Activated T-helper 1 cell treated with anti-CD3 and anti-CD28 coated beads, Interleukin-2, amount 50 U/mL, for 16 hours (primary cell): ENCODE measurements around the gene HAUS3.
A peak's percentile ranks its signal among the peaks of the same experiment; 100 is the strongest.
"Not testable (repeated sequence)": the region's sequence is repeated elsewhere in the genome, so short reads cannot be mapped to it uniquely, and the experiment has no call there.

Experiments used
- DNase-seq, 2 donors: peaks; one replicate each; pipeline ENCODE4 v3.0.0-alpha.2; 2020; ENCODE audit warnings: low read depth in 1 of 2, low spot score in 1 of 2

The HAUS3 gene

DNA sequence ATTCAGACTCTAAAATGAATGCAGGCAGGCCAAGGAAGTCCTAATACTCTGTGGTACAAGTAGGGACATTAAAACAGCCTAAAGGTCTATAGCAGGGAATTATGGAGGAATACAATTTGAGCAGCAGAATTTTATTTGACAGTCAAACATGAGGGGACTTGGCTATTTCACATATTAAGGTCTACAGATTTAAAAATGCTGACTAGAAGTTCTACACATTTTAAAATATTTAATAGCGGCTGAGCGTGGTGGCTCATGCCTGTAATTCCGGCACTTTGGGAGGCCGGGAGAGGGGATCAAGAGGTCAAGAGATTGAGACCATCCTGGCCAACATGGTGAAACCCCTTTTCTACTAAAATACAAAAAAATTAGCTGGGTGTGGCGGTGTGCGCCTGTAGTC lies 10.8 kb downstream of the HAUS3 start:
- DNase-seq, result no peak

DNA sequence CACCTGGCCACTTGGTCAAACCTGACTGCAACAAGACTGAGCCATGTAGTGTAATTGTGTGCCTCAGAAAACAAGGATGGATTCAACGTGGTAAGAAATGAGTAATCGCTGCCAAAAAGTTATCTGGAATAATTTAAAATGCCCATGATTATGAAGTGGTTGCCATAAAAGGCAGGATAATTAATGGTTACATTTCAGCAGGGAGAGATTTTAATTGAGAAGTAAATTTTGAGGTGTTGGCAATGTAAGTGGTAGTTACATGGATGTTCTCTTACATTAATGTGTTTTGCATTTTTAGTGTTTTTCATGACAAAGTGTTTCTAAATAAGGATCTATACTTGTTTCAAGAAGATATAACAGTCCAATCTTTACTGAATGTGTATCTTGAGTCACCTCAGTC lies 15.7 kb downstream of the HAUS3 start:
- DNase-seq, result no peak

GRCh38 chr4:2222838-2223237 lies 19.1 kb downstream of the HAUS3 start:
- DNase-seq, result no peak

DNA sequence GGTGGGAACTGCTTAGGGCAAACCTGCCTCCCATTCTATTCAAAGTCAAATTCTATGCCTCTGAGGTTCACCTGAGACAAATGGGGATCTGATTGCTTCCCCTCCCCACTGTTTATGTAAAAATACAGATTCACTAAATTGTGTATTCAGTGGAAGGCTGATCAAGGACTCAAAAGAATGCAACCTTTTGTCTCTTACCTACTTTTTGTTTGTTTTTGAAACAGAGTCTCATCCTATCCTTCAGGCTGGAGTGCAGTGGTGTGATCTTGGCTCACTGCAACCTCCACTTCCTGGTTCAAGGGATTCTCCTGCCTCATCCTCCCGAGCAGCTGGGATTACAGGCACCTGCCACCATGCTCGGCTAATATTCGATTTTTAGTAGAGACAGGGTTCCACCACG lies 20.5 kb downstream of the HAUS3 start:
- not testable (repeated sequence) for DNase-seq

- DNase-seq, result peak; percentile 53 to 64
These were observed 21.8 kb downstream of the HAUS3 start for GRCh38 chr4:2220016-2220630.

DNA sequence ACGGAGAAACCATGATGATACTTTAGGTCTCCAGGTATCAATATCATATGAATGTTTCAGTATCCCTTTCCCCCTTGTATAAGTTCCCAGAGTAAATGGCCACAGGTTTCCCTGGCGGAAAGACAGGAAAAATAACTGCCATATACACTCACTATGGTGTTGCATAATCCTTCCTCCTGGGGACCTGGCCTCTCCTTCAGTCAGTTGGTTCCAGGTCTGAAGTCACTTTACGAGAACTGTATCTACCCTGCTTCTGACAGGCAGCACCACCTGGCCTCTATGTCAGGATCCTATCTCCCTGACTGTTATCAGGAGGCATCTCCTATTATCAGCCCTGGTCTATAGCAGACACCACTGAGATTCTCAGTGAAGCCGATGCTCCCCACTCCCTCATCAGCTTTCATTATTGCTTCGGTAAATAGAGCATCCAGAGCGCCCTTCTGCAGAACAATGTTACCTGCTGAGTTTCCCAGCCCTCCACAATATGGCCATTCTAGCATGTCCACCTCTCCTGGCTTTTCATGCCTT lies 22.6 kb downstream of the HAUS3 start:
- no peak for DNase-seq

- no peak for DNase-seq
These were observed 23.5 kb downstream of the HAUS3 start for GRCh38 chr4:2218436-2218835.

DNA sequence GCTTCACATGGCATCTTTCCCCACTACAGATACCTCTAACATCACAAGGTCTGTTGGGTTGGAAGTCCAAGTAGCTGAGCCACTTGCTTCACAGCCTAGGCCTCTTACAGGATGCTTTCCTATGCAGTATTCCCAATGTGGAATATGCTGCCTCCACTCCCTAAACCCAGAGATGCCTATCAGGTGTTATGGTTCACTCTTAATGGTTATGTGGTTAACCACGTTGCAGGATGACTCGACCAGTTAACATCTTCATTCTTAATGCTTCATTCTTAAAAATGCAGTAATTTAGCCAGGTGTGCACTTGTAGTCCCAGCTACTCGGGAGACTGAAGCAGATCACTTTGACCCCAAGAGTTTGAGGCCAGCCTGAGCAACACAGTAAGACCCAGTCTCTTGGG lies 24.2 kb downstream of the HAUS3 start:
- DNase-seq, result no peak

GRCh38 chr4:2212831-2213230 lies 29.1 kb downstream of the HAUS3 start:
- DNase-seq, result no peak

GRCh38 chr4:2202789-2203188 lies 39.1 kb downstream of the HAUS3 start:
- DNase-seq, result not testable (repeated sequence)

DNA sequence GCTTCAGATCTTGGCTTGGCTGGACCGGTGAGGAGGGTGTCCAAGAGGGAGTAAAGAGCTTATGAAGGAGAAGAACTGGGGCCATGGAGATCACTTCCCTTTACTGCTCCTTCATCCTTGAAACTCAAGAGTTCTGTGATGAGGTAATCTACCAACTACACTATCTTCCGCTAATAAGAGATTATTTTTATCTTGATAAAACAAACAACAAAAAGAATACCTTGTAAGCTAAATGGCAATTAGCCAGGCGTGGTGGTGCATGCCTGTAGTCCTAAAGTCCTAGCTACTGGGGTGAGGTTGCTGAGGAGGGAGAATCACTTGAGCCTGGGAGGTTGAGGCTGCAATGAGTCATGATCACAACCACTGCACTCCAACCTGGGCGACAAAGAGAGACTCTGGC lies 47.4 kb downstream of the HAUS3 start:
- DNase-seq, result no peak

GRCh38 chr4:2193326-2193725 lies 48.6 kb downstream of the HAUS3 start:
- DNase-seq, result no peak

GRCh38 chr4:2186865-2187172 lies 55.1 kb downstream of the HAUS3 start:
- no peak for DNase-seq

DNA sequence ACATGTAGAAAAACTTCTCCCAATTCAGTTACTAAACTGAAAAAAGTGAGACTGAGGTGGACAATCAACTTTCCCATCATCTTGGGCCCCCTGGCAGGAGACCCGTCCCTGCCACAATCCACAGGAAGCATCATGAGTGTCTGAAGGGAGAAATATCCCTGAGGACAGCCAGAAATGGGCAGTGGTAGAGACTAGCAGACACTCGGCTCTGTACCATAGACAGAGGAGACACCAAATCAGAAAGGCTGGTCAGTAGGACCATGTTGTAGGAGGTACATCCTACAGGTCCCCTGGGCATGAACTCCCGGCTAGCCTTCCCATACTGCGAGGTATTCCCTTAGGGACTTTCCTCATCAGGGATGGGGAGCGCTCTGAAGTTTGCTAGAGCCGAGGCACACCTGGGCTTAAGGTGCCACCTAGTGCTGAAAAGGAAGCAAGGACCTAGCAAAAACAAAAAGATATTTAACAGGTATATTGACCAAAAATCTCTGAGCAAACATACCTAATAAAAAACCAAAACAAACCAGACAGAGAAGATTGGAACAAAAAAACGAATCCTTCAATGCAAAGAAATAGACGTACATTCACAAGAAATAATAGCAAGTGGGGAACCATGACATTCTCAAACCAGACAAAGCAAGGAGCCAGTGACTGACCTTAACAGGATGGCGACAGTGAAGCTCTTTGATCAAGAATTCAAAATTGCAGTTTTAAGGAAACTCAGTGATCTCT lies 55.6 kb downstream of the HAUS3 start:
- DNase-seq, result no peak

GRCh38 chr4:2183394-2183793 lies 58.5 kb downstream of the HAUS3 start:
- DNase-seq, result no peak

DNA sequence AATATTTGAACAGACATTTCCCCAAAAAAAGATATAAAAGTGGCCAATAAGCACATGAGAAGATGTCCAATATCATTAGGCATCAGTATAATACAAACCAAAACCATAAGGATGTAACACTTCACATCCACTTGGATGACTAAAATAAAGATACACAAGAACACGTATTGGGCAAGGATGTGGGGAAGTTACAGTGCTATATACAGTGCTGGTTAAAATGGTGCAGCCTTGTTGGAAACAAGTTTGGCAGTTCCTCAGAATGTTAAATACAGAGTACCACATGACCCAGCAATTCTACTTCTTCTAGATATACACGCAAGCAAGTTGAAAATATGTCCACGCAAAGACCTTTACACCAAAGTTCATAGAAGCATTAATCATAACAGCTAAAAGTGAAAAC lies 58.9 kb downstream of the HAUS3 start:
- no peak for DNase-seq

DNA sequence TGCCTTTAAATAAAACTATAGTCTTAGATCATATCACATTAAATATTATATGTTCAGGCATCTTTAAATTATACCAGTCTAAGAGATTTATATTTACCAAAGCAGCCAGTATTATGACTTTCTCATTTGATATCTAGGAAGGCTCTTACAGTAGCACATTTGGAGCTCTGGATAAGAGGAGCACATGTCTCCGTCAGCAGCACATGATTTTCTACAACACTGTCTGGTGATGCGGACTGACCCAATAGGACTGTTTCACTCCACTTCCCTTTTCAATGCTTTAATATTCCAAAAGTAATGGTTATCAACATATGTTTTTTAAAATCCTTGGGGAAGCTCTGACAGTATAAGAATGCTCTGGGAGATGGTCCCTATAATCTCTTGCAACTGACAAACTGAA lies 61.5 kb downstream of the HAUS3 start:
- no peak for DNase-seq

GRCh38 chr4:2179717-2180116 lies 62.2 kb downstream of the HAUS3 start:
- DNase-seq, result no peak

DNA sequence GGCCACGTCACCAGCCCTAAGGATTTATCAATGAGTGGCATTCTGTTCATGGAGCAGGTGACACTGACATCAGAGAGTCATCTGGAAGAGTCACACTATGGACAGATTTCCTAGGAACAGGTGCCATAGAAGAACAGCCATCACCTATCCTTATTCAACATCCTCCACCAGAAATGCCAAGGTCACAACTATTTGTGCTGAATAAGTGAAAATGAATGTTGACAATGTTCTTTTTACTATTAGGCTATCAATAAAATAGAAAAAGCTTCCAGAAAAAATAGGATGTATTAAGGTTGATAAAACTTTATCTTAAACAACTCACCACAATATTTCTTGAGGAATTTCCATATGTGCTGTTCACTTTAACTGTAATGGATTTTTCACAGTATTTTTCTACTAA lies 62.9 kb downstream of the HAUS3 start:
- no peak for DNase-seq
